ENCODE measurements around the gene SLC17A9. TPM values are rescaled to one million over a fixed set of nuclear protein-coding genes. Genes with fewer than 3 reads are reported as not detected.
A peak's percentile ranks its signal among the peaks of the same experiment; 100 is the strongest.

Gene SLC17A9
- total RNA-seq, 3 donors from 2014 or later: 2.2 to 4.9 (median 2.7) TPM

DNA sequence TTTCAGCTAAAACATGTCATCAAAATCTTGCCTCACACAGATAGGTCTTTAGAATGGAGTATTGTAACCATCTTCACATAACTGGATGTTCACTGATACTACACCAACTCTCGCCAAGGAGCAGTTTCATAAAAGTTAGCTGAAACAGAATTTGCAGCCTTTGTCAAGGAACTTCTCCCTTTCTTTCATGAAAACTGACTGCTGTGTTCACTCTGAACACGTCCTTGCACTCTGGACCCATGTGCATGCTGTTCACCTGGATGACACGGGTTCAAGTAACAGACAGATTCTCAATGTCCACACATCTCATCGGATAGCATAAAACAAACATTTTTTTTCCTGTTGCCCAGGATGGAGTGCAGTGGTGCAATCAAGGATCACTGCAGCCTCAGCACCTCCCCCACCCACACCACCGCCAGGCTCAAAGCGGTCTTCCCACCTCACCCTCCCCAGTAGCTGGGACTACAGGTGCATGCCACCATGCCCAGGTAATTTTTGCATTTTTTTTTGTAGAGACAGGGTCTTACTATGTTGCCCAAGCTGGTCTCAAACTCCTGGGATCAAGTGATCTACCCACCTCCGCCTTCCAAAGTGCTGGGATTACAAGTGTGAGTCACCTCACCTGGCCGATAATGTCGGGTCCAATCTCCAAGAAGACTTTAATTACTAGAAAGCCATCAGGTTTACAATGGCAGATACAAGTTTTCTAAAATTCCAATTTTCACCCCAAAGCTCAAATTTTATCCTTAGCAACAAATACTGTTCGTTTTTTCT lies 35.6 kb upstream of the SLC17A9 start:
- Histone ChIP-seq H3K27me3 (no peaks in the 10 kb centered on the region), H3K27ac (no peak overlapping the region), H3K36me3 (no peaks in the 10 kb centered on the region), H3K4me1 (peaks cover 0 to 23% of the 10 kb centered on the region in 2 donors), H3K9me3 (no peaks in the 10 kb centered on the region), H3K4me3 (no peak overlapping the region)
- DNase-seq (ENCODE audit: low spot score in 2 of 2): no peak
- TF ChIP-seq POLR2AphosphoS5 (IDR thresholded peaks at IDR 0.05) (no peak), POLR2A (IDR thresholded peaks at IDR 0.05) (no peak)
- intact Hi-C loops (cut with DNase I; ENCODE audit: low total_unique reads): no loop called here

DNA sequence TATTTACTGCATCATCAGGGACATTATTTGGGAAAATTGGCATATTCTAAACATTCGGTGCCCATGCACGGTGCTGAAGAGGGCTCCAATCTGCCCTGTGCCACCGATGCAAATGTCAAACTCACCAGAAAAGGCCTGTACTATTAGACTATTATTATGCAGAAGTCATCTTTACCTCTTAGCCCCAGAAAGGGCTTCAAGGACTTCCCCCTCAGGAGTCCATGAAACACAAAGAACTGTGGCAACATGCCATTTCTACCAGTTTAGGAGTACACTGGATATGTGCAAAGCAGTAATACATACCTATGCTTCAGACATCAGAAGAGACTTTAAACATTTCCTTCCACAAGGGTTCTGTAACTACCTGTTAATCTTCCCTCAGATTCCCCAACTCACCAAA lies 34.8 kb upstream of the SLC17A9 start:
- Histone ChIP-seq H3K4me3 (no peak overlapping the region), H3K27ac (no peak overlapping the region), H3K9me3 (no peaks in the 10 kb centered on the region), H3K36me3 (no peaks in the 10 kb centered on the region), H3K27me3 (no peaks in the 10 kb centered on the region), H3K4me1 (peaks cover 0 to 30% of the 10 kb centered on the region in 2 donors)
- no peak for DNase-seq (ENCODE audit: low spot score in 2 of 2)
- intact Hi-C loops (cut with DNase I; ENCODE audit: low total_unique reads): no loop called here
- TF ChIP-seq CTCF (IDR thresholded peaks at IDR 0.05): no peak

DNA sequence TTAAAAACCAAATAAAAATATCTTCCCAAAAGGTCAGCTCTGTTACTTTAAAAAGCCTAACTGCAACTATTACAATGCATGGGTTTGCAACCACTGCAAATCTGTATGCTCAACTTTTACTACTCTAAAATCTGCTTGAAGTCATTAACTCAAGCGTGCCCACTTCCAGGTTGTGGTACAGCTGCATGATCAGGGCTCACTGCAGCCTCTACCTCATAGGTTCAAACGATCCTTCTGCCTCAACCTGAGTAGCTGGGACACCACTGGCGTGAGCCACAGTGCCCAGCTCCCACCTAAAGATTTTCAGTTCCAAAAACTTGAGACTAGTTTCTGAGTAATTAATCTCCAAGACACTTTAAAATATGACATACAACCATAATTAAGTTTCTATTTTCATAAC lies 34.4 kb upstream of the SLC17A9 start:
- Histone ChIP-seq H3K27me3 (no peaks in the 10 kb centered on the region), H3K27ac (no peak overlapping the region), H3K9me3 (no peaks in the 10 kb centered on the region), H3K4me1 (peaks cover 0 to 33% of the 10 kb centered on the region in 2 donors), H3K4me3 (no peak overlapping the region), H3K36me3 (no peaks in the 10 kb centered on the region)
- DNase-seq (ENCODE audit: low spot score in 2 of 2): no peak
- intact Hi-C loops (cut with DNase I; ENCODE audit: low total_unique reads): no loop called here
- TF ChIP-seq POLR2A (IDR thresholded peaks at IDR 0.05) (no peak), CTCF (IDR thresholded peaks at IDR 0.05) (no peak)

DNA sequence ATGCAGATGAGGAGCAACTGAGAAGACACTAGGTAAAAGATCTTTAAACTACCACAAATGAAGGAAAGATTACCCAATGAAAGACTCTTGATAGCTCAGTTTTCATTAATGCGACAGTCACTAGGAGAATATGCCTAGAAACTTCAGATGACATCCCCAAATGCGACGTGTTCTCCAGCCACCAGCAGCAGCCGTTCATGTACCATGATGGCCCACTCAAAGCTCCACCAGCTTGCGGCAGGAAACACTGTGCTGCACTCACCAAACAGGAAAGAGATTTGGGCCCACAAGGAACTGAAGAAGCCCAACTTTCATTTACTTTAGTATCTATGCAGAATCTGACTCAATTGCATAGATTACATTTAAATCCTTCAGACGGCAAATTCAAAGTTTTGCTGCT lies 33.7 kb upstream of the SLC17A9 start:
- peaks cover 3 to 38% of the 10 kb centered on the region in 2 donors for H3K4me1 ChIP-seq
- no peak for DNase-seq (ENCODE audit: low spot score in 2 of 2)
- TF ChIP-seq POLR2AphosphoS5 (IDR thresholded peaks at IDR 0.05): no peak
- no peak for TF ChIP-seq CTCF (IDR thresholded peaks at IDR 0.05)
- no peak for TF ChIP-seq POLR2A (IDR thresholded peaks at IDR 0.05)

DNA sequence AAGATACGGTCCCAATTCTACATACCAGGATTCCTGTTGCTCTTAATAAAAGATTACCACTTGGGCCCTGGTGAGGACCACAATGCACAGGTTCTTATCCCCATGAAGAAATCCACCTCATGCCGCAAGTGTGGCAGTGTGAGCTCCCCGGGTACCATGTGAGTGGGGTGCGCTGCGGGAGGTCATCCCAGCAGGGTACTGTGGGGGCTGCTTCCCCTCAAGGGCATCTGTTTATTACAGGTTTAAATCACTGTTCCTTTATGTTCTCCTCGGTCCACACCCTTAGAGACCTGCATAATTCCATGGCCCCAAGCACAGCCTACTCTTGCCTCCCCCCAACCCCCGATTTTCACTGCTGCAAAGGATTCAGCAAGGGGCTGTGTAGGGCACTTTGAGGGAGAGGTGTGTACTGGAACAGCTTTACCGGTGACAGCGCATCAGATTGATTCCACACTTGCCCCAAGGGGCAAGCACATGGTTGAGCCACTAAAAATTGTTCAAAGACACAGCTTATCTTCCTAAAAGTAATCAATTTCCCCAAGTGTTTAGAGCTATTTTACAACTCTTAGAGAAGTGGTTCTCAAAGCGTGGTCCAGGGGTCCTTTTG lies 32.4 kb upstream of the SLC17A9 start:
- Histone ChIP-seq H3K9me3 (no peaks in the 10 kb centered on the region), H3K27ac (peak overlapping the region in 1 of 2 donors; percentile 17), H3K4me1 (peaks cover 7 to 47% of the 10 kb centered on the region in 2 donors), H3K36me3 (no peaks in the 10 kb centered on the region), H3K27me3 (no peaks in the 10 kb centered on the region), H3K4me3 (no peak overlapping the region)
- intact Hi-C loops (cut with DNase I; ENCODE audit: low total_unique reads): no loop called here
- no peak for DNase-seq (ENCODE audit: low spot score in 2 of 2)
- TF ChIP-seq POLR2A (IDR thresholded peaks at IDR 0.05) (no peak), POLR2AphosphoS5 (IDR thresholded peaks at IDR 0.05) (no peak), CTCF (IDR thresholded peaks at IDR 0.05) (no peak)

More for the DNA sequence above, 33.7 kb upstream of the SLC17A9 start:
- no peaks in the 10 kb centered on the region for H3K36me3 ChIP-seq
- H3K27ac ChIP-seq: no peak overlapping the region
- H3K9me3 ChIP-seq: no peaks in the 10 kb centered on the region
- intact Hi-C loops (cut with DNase I; ENCODE audit: low total_unique reads): no loop called here
- no peaks in the 10 kb centered on the region for H3K27me3 ChIP-seq
- no peak overlapping the region for H3K4me3 ChIP-seq
